B cell (primary cell): ENCODE results near the gene RFTN2. TPM values are rescaled to one million over a fixed set of nuclear protein-coding genes. Genes with fewer than 3 reads are reported as not detected.

Experiments used
- ATAC-seq: fragments of 200-7000 bp; cut with Tn5 transposase; one replicate; pipeline ENCODE4 v1.10.0; 2021; ENCODE audit warnings: low read depth, mild to moderate bottlenecking, moderate number of reproducible peaks, moderate library complexity
- CTCF ChIA-PET: fragments of 350-600 bp; sonication (Branson Sonifier 250); formaldehyde crosslinking; loops from one replicate; lab custom pipeline; 2021; ENCODE audit warnings: antibody characterized with exemption, inconsistent platforms; lab: Charles Lee
- POLR2A ChIA-PET: fragments of 350-600 bp; sonication (Branson Sonifier 250); formaldehyde crosslinking; loops from one replicate; lab custom pipeline; 2021; ENCODE audit warnings: antibody characterized with exemption; lab: Charles Lee
- DNase-seq: peaks from one replicate; pipeline ENCODE4 v3.0.0; 2013
- H2AFZ ChIP-seq: 2 replicates; pipeline ENCODE4 v1.6.1; 2012; ENCODE audit warnings: mild to moderate bottlenecking, low read depth, low read length; ENCODE audit not compliant: insufficient read depth, poor library complexity, severe bottlenecking
- H3K27ac ChIP-seq, 2 donors: 1 replicate in 1 of 2; 2 replicates in 1 of 2; pipeline ENCODE4 v1.5.1; 2012 to 2013; ENCODE audit warnings: low read length in 2 of 2, mild to moderate bottlenecking in 2 of 2, moderate library complexity in 1 of 2
- H3K27me3 ChIP-seq, 4 experiments: fragments of 200-600 bp in 1 of 4; sonication (generic) in 1 of 4; replicated peaks in 1 of 4; 1 replicate in 2 of 4; 2 replicates in 2 of 4; pipeline versions ENCODE4 v1.6.1 to v1.7.0; 2013 to 2016; ENCODE audit warnings: low read length in 3 of 4, mild to moderate bottlenecking in 2 of 4, mixed read lengths in 1 of 4, moderate library complexity in 1 of 4; ENCODE audit not compliant: insufficient read depth in 4 of 4, control insufficient read depth in 3 of 4; ENCODE audit errors: control extremely low read depth in 1 of 4
- H3K36me3 ChIP-seq, 2 experiments: replicated peaks in 1 of 2; 1 replicate in 1 of 2; 2 replicates in 1 of 2; pipeline versions ENCODE4 v1.6.1 to v1.7.1; 2013; ENCODE audit warnings: low read length in 1 of 2; ENCODE audit not compliant: insufficient read depth in 2 of 2, control insufficient read depth in 1 of 2; ENCODE audit errors: control extremely low read depth in 1 of 2, extremely low read depth in 1 of 2
- H3K4me1 ChIP-seq, 2 donors: fragments of 200-600 bp in 1 of 2; sonication (generic) in 1 of 2; 1 replicate in 1 of 2; 2 replicates in 1 of 2; pipeline versions ENCODE4 v1.5.1 to v1.6.1; 2013 to 2017; ENCODE audit warnings: low read length in 2 of 2; ENCODE audit not compliant: control insufficient read depth in 2 of 2, insufficient read depth in 2 of 2
- H3K4me2 ChIP-seq: replicated peaks from 2 replicates; pipeline ENCODE3; 2012; ENCODE audit warnings: mild to moderate bottlenecking, low read depth, low read length; ENCODE audit not compliant: poor library complexity, severe bottlenecking
- H3K4me3 ChIP-seq, 5 experiments: fragments of 200-600 bp in 1 of 5; sonication (generic) in 1 of 5; 1 replicate in 3 of 5; 2 replicates in 2 of 5; pipeline versions ENCODE4 v1.5.1 to v1.7.0; 2011 to 2016; ENCODE audit warnings: low read length in 4 of 5, mild to moderate bottlenecking in 4 of 5, low read depth in 2 of 5, control low read depth in 1 of 5, moderate library complexity in 1 of 5; ENCODE audit not compliant: insufficient read depth in 1 of 5; ENCODE audit errors: control extremely low read depth in 1 of 5, extremely low read depth in 1 of 5
- H3K79me2 ChIP-seq: fragments of 200-600 bp; sonication (generic); one replicate; pipeline ENCODE4 v1.6.0; 2016; ENCODE audit warnings: low read length; ENCODE audit not compliant: control insufficient read depth, insufficient read depth
- H3K9ac ChIP-seq: fragments of 200-600 bp; sonication (generic); 2 replicates; pipeline ENCODE4 v1.6.1; 2017; ENCODE audit warnings: mild to moderate bottlenecking, low read length, moderate library complexity
- H3K9me3 ChIP-seq, 3 donors: one replicate each; pipeline versions ENCODE4 v1.6.1 to v1.7.1; 2013; ENCODE audit warnings: low read length in 2 of 3; ENCODE audit not compliant: control insufficient read depth in 2 of 3, insufficient read depth in 1 of 3; ENCODE audit errors: control extremely low read depth in 1 of 3
- H4K20me1 ChIP-seq: 2 replicates; pipeline ENCODE4 v1.6.0; 2012; ENCODE audit warnings: mild to moderate bottlenecking, low read length; ENCODE audit not compliant: insufficient read depth, control insufficient read depth, poor library complexity, severe bottlenecking
- H3K27ac Mint-ChIP-seq: one replicate; pipeline ENCODE4 v1.8.0; 2021; ENCODE audit warnings: mixed read lengths
- H3K27me3 Mint-ChIP-seq: one replicate; pipeline ENCODE4 v1.8.0; 2021; ENCODE audit warnings: mixed read lengths
- H3K4me1 Mint-ChIP-seq: one replicate; pipeline ENCODE4 v1.8.0; 2021; ENCODE audit warnings: mixed read lengths
- H3K4me3 Mint-ChIP-seq: one replicate; pipeline ENCODE4 v1.8.0; 2021; ENCODE audit warnings: mixed read lengths
- H3K9me3 Mint-ChIP-seq: one replicate; pipeline ENCODE4 v1.8.0; 2022; ENCODE audit warnings: mixed read lengths; ENCODE audit not compliant: insufficient read depth
- EZH2 ChIP-seq: IDR thresholded peaks from 2 replicates; pipeline ENCODE4 v1.6.1; 2012; ENCODE audit warnings: borderline replicate concordance, low read depth, mild to moderate bottlenecking, moderate library complexity, low read length; ENCODE audit not compliant: insufficient read depth, poor library complexity, severe bottlenecking
- WGBS: methylation state at CpG from one replicate; pipeline ENCODE4 v1.1.5; 2013; ENCODE audit warnings: missing lambda C conversion rate; ENCODE audit not compliant: insufficient coverage; 5-methylcytosine and 5-hydroxymethylcytosine counted together
- intact Hi-C: fragments of 100-400 bp; cut with micrococcal nuclease; formaldehyde crosslinking; loops from one replicate; pipeline ENCODE4 v1.10.0; 2022
- polyA plus RNA-seq: library from polyadenylated mRNA; depleted of rRNA; stranded (reverse); fragments of >200 nt; gene quantifications from 2 replicates; pipeline ENCODE4 v1.2.3, GENCODE V29; 2012
- total RNA-seq, 2 donors: library from RNA; stranded (reverse); fragments of 120-200 nt in 1 of 2; gene quantifications; 1 replicate in 1 of 2; 2 replicates in 1 of 2; pipeline versions ENCODE4 v1.2.3 to v1.2.4, GENCODE V29; 2013 to 2022
- TF ChIP-seq, protein P1 (sequence below): fragments of 200-600 bp; IDR thresholded peaks from one replicate; pipeline ENCODE4 v1.8.0; 2022; ENCODE audit warnings: antibody characterized with exemption, mild to moderate bottlenecking

The RFTN2 gene
- total and polyA plus RNA-seq, 2 donors (not counting 1 experiment from before 2014, with no cell fraction given) = not detected

GRCh38 chr2:197600306-197600705, 75.1 kb downstream of the RFTN2 start:
- DNase-seq (no peak), ATAC-seq (no peak)
- Histone ChIP-seq H3K27ac (no peak overlapping the region), H3K4me1 (no peaks in the 10 kb centered on the region), H3K4me2 (no peak overlapping the region), H3K9me3 (no peaks in the 10 kb centered on the region), H3K9ac (no peak overlapping the region), H3K4me3 (no peak overlapping the region), H4K20me1 (no peaks in the 10 kb centered on the region), H3K79me2 (no peaks in the 10 kb centered on the region), H3K36me3 (no peaks in the 10 kb centered on the region), H2AFZ (no peak overlapping the region), H3K27me3 (peaks cover 0 to 12% (median 3%) of the 10 kb centered on the region in 4 experiments)
- peaks cover 23% of the 10 kb centered on the region for H3K27me3 Mint-ChIP-seq
- no peaks in the 10 kb centered on the region for H3K9me3 Mint-ChIP-seq
- H3K4me1 Mint-ChIP-seq = peaks cover 4% of the 10 kb centered on the region
- H3K27ac Mint-ChIP-seq = no peak overlapping the region
- ChIA-PET CTCF (interaction anchor here (1.4 kb wide), 1 partner anchor 9 kb away, joined by 4 read pairs; no protein-coding TSS in a partner anchor), POLR2A (interaction anchor here (0.6 kb wide), 1 partner anchor 98 kb away, joined by 3 read pairs; no protein-coding TSS in a partner anchor)
- TF ChIP-seq, protein P1, sequence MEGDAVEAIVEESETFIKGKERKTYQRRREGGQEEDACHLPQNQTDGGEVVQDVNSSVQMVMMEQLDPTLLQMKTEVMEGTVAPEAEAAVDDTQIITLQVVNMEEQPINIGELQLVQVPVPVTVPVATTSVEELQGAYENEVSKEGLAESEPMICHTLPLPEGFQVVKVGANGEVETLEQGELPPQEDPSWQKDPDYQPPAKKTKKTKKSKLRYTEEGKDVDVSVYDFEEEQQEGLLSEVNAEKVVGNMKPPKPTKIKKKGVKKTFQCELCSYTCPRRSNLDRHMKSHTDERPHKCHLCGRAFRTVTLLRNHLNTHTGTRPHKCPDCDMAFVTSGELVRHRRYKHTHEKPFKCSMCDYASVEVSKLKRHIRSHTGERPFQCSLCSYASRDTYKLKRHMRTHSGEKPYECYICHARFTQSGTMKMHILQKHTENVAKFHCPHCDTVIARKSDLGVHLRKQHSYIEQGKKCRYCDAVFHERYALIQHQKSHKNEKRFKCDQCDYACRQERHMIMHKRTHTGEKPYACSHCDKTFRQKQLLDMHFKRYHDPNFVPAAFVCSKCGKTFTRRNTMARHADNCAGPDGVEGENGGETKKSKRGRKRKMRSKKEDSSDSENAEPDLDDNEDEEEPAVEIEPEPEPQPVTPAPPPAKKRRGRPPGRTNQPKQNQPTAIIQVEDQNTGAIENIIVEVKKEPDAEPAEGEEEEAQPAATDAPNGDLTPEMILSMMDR = no peak
- TF ChIP-seq EZH2 = no peak
- H3K4me3 Mint-ChIP-seq = no peak overlapping the region
- WGBS = 94% methylated on average over 5 of the region's 5 CpGs
- intact Hi-C loops = no loop called here

DNA sequence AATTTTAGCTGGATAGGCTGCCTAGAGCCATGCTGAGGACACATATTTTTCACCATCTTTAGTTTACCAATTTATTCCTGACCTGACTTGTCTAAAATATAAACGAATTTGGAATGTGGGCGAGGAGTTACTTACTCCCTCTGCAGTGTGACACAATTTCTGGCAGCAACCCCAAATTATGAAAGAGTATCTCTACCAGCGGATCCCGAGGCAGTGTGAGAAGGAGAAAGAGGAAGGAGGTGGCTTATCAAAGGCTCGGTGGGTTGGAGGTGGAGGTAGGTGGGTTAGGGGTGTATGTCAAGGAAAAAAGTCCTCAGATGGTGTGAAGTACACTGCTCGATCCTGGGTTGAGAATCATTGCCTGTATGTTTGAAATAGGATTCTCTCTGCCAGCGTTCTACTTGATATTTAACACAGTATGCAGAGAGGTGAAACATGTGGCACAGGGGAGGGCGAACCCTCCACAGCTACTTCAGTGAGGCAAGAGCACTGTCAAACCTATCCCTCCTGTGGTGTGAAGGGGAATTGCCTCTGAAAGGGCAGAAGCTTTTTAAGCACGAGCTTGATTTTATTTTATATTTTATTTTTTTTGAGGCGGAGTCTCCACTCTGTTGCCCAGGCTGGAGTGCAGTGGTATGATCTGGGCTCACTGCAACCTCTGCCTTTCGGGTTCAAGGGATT, 76.0 kb downstream of the RFTN2 start:
- 16% methylated on average over 5 of the region's 11 CpGs for WGBS
- no peaks in the 10 kb centered on the region for H3K79me2 ChIP-seq
- no peak overlapping the region for H3K27ac ChIP-seq
- peak overlapping the region; percentile 16 for H2AFZ ChIP-seq
- Mint-ChIP-seq H3K9me3 (no peaks in the 10 kb centered on the region), H3K27ac (no peak overlapping the region), H3K27me3 (peaks cover 31% of the 10 kb centered on the region), H3K4me3 (peak overlapping the region; percentile 21), H3K4me1 (peaks cover 4% of the 10 kb centered on the region)
- H3K4me1 ChIP-seq = no peaks in the 10 kb centered on the region
- H3K4me2 ChIP-seq = peak overlapping the region; percentile 30
- peak; percentile 41 for ATAC-seq
- peak; percentile 27 for DNase-seq
- TF ChIP-seq EZH2 = no peak
- TF ChIP-seq, protein P1 = peak; percentile 33
- H3K9ac ChIP-seq = no peak overlapping the region
- H3K4me3 ChIP-seq = no peak overlapping the region
- H4K20me1 ChIP-seq = no peaks in the 10 kb centered on the region
- ChIA-PET CTCF (interaction anchor here (1.4 kb wide), 1 partner anchor 9 kb away, joined by 4 read pairs; no protein-coding TSS in a partner anchor), POLR2A (interaction anchor here (0.6 kb wide), 1 partner anchor 98 kb away, joined by 3 read pairs; no protein-coding TSS in a partner anchor)
- H3K36me3 ChIP-seq = no peaks in the 10 kb centered on the region
- peaks cover 0 to 12% (median 3%) of the 10 kb centered on the region in 4 experiments for H3K27me3 ChIP-seq
- intact Hi-C loops = no loop called here
- H3K9me3 ChIP-seq = no peaks in the 10 kb centered on the region
